K562 (cell line): ENCODE results near the gene LTBP1. TPM values are rescaled to one million over a fixed set of nuclear protein-coding genes. Genes with fewer than 3 reads are reported as not detected.

Experiments used
- ATF7 ChIP-seq: fragments of 450-650 bp; IDR thresholded peaks from 2 replicates; pipeline ENCODE4 v1.7.1; 2014; ENCODE audit warnings: mild to moderate bottlenecking, moderate library complexity
- KLF10 ChIP-seq: fragments of 250-450 bp; sonication (Bioruptor Pico); IDR thresholded peaks from 2 replicates; pipeline ENCODE4 v1.6.1; 2021; ENCODE audit warnings: matching md5 sums
- MBD2 ChIP-seq: sonication (generic); IDR thresholded peaks from 2 replicates; pipeline ENCODE4 v1.6.1; 2016; ENCODE audit warnings: low read depth, borderline replicate concordance
- MED1 ChIP-seq: sonication (generic); formaldehyde crosslinking; IDR thresholded peaks from 2 replicates; pipeline ENCODE4 v1.8.1; 2023; ENCODE audit warnings: missing genetic modification reagents, borderline replicate concordance
- SREBF2 ChIP-seq: sonication (generic); formaldehyde crosslinking; IDR thresholded peaks from 2 replicates; pipeline ENCODE4 v1.4.0; 2020; ENCODE audit warnings: mild to moderate bottlenecking, missing genetic modification reagents
- XRCC4 ChIP-seq: IDR thresholded peaks from one replicate; pipeline ENCODE4 v1.6.1; 2011; ENCODE audit not compliant: insufficient read depth, insufficient read length; ENCODE audit errors: extremely low read depth
- ZBTB17 ChIP-seq: fragments of 450-650 bp; formaldehyde crosslinking; IDR thresholded peaks from 2 replicates; pipeline ENCODE4 v1.4.0; 2020; ENCODE audit warnings: mild to moderate bottlenecking
- ZNF174 ChIP-seq: fragments of 250-450 bp; sonication (Bioruptor Pico); IDR thresholded peaks from 2 replicates; pipeline ENCODE4 v1.4.0; 2020; ENCODE audit warnings: mild to moderate bottlenecking
- ZNF212 ChIP-seq: fragments of 450-650 bp; formaldehyde crosslinking; IDR thresholded peaks from 2 replicates; pipeline ENCODE4 v1.4.0; 2020; ENCODE audit warnings: mild to moderate bottlenecking
- ZNF41 ChIP-seq: fragments of 250-450 bp; sonication (Bioruptor Pico); conservative IDR thresholded peaks from 2 replicates; pipeline ENCODE4 v1.4.0; 2020; ENCODE audit warnings: mild to moderate bottlenecking
- ZNF785 ChIP-seq: fragments of 250-450 bp; sonication (Bioruptor Pico); IDR thresholded peaks from 2 replicates; pipeline ENCODE4 v1.4.0; 2020; ENCODE audit warnings: mild to moderate bottlenecking
- polyA plus RNA-seq, 8 experiments: library from polyadenylated mRNA; depleted of rRNA in 4 of 8; stranded (reverse) in 5 of 8; unstranded in 3 of 8; fragments of >200 nt; fragmentation: Nextera tagmentation in 2 of 8; fragmentation: Illumina TruSeq in 1 of 8; extraction: Ambion mirVana in 2 of 8; extraction: Trizol in 1 of 8; gene quantifications; 2 replicates each; pipeline versions ENCODE4 v1.2.1 to v1.2.3, GENCODE V29; 2011 to 2014; ENCODE audit warnings: inconsistent platforms in 1 of 8, missing spikeins in 1 of 8
- total RNA-seq, 7 experiments: library from RNA; depleted of rRNA in 6 of 7; stranded (reverse); fragments of >200 nt in 6 of 7; fragmentation: Illumina TruSeq in 2 of 7; extraction: Trizol in 2 of 7; gene quantifications; 2 replicates each; pipeline versions ENCODE4 v1.2.1 to v1.2.3, GENCODE V29; 2011 to 2021; ENCODE audit warnings: low replicate concordance in 1 of 7
- TF ChIP-seq, protein P1 (sequence below), 2 experiments: fragments of 450-650 bp in 1 of 2; sonication (generic) in 1 of 2; formaldehyde crosslinking; conservative IDR thresholded peaks; 2 replicates each; pipeline versions ENCODE4 v1.4.0 to v1.8.1; 2020 to 2022; ENCODE audit warnings: mild to moderate bottlenecking in 1 of 2, missing genetic modification reagents in 1 of 2
- TF ChIP-seq, protein P2 (sequence below): sonication (generic); formaldehyde crosslinking; IDR thresholded peaks from 2 replicates; pipeline ENCODE4 v1.8.0; 2023; ENCODE audit warnings: mild to moderate bottlenecking, missing genetic modification reagents
- TF ChIP-seq, protein P3 (sequence below), 2 experiments: IDR thresholded peaks; 2 replicates each; pipeline ENCODE4 v1.6.1; 2011; ENCODE audit warnings: borderline replicate concordance in 1 of 2, control low read depth in 1 of 2, low read depth in 1 of 2, low read length in 1 of 2, mild to moderate bottlenecking in 1 of 2, mixed read lengths in 1 of 2, moderate library complexity in 1 of 2; ENCODE audit not compliant: insufficient read depth in 1 of 2, insufficient read length in 1 of 2, poor library complexity in 1 of 2, severe bottlenecking in 1 of 2; ENCODE audit errors: extremely low read depth in 1 of 2
- TF ChIP-seq, protein P4 (sequence below): fragments of 450-650 bp; IDR thresholded peaks from 2 replicates; pipeline ENCODE4 v1.7.1; 2018; ENCODE audit warnings: mild to moderate bottlenecking, low read depth; ENCODE audit not compliant: partially characterized antibody
- TF ChIP-seq, protein P5 (sequence below): fragments of 450-650 bp; formaldehyde crosslinking; IDR thresholded peaks from 2 replicates; pipeline ENCODE4 v1.4.0; 2020; ENCODE audit warnings: mild to moderate bottlenecking

Gene LTBP1
- total and polyA plus RNA-seq, 9 of the 15 experiments (the other 6 are each of a cell fraction or from before 2014, with no cell fraction given), result 3.6 to 16.4 (median 8.5) TPM

DNA sequence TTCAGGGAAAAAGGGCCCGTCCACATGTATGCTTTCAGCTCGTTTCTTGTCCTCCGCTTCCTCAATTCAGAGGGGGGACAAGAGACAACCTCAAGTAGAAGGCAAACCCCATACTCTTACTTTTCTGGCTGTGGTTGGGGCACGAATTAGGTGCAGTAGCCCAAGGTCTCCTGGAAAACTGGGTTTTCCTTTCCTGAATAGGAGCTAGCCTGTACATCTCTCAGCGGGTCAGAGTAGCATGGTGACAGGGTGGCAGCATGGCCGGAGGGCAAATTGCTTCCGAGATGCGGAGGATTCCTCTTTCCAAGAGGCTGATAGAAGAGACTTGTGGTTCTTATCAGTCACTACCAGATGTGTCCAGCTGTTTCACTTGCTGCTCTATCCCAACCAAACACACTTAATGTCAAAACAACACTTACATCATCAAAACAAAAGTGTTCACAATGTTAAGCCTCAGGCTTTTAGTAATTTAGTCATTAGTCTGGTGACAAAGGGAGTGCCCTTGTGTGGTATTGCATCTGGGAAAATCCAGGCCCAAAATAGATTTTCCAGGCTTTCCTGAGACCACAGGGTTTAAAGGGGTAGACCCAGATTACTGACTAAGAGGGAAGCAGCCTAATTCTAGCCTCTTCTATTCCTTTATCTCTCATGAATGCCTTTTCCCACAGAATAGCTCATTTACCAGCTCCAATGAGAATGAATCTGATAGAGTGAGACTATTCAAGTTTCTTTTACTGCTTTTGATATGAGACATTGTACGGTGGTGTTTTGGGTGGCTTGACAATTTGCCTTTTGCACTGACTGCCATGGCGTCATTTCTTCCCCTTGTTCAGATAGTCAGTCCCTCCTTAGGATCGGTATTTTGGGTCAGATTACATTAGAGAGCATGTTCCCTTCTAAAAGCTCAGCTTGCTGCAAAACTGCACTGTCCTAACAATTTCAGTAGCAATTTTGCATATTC, 162.0 kb downstream of the LTBP1 start (continued):
- TF ChIP-seq, protein P1, sequence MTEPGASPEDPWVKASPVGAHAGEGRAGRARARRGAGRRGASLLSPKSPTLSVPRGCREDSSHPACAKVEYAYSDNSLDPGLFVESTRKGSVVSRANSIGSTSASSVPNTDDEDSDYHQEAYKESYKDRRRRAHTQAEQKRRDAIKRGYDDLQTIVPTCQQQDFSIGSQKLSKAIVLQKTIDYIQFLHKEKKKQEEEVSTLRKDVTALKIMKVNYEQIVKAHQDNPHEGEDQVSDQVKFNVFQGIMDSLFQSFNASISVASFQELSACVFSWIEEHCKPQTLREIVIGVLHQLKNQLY (CRISPR knock-in tag; conservative IDR thresholded peaks at IDR 0.05), result no peak
- TF ChIP-seq ZNF41 (CRISPR knock-in tag), result no peak
- TF ChIP-seq, protein P2, sequence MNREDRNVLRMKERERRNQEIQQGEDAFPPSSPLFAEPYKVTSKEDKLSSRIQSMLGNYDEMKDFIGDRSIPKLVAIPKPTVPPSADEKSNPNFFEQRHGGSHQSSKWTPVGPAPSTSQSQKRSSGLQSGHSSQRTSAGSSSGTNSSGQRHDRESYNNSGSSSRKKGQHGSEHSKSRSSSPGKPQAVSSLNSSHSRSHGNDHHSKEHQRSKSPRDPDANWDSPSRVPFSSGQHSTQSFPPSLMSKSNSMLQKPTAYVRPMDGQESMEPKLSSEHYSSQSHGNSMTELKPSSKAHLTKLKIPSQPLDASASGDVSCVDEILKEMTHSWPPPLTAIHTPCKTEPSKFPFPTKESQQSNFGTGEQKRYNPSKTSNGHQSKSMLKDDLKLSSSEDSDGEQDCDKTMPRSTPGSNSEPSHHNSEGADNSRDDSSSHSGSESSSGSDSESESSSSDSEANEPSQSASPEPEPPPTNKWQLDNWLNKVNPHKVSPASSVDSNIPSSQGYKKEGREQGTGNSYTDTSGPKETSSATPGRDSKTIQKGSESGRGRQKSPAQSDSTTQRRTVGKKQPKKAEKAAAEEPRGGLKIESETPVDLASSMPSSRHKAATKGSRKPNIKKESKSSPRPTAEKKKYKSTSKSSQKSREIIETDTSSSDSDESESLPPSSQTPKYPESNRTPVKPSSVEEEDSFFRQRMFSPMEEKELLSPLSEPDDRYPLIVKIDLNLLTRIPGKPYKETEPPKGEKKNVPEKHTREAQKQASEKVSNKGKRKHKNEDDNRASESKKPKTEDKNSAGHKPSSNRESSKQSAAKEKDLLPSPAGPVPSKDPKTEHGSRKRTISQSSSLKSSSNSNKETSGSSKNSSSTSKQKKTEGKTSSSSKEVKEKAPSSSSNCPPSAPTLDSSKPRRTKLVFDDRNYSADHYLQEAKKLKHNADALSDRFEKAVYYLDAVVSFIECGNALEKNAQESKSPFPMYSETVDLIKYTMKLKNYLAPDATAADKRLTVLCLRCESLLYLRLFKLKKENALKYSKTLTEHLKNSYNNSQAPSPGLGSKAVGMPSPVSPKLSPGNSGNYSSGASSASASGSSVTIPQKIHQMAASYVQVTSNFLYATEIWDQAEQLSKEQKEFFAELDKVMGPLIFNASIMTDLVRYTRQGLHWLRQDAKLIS (CRISPR knock-in tag), result peak; percentile 65; the same call in 1 of the 2 replicates
- peak; percentile 96 for TF ChIP-seq ATF7
- peak; percentile 79 for TF ChIP-seq MBD2
- TF ChIP-seq, protein P3, sequence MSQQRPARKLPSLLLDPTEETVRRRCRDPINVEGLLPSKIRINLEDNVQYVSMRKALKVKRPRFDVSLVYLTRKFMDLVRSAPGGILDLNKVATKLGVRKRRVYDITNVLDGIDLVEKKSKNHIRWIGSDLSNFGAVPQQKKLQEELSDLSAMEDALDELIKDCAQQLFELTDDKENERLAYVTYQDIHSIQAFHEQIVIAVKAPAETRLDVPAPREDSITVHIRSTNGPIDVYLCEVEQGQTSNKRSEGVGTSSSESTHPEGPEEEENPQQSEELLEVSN (IDR thresholded peaks at IDR 0.05; ENCODE audit: borderline replicate concordance in 1 of 2, extremely low read depth in 1 of 2, insufficient read depth in 1 of 2, insufficient read length in 1 of 2, low read depth in 1 of 2, low read length in 1 of 2, poor library complexity in 1 of 2, severe bottlenecking in 1 of 2), result no peak
- TF ChIP-seq, protein P4, sequence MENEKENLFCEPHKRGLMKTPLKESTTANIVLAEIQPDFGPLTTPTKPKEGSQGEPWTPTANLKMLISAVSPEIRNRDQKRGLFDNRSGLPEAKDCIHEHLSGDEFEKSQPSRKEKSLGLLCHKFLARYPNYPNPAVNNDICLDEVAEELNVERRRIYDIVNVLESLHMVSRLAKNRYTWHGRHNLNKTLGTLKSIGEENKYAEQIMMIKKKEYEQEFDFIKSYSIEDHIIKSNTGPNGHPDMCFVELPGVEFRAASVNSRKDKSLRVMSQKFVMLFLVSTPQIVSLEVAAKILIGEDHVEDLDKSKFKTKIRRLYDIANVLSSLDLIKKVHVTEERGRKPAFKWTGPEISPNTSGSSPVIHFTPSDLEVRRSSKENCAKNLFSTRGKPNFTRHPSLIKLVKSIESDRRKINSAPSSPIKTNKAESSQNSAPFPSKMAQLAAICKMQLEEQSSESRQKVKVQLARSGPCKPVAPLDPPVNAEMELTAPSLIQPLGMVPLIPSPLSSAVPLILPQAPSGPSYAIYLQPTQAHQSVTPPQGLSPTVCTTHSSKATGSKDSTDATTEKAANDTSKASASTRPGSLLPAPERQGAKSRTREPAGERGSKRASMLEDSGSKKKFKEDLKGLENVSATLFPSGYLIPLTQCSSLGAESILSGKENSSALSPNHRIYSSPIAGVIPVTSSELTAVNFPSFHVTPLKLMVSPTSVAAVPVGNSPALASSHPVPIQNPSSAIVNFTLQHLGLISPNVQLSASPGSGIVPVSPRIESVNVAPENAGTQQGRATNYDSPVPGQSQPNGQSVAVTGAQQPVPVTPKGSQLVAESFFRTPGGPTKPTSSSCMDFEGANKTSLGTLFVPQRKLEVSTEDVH, result no peak
- TF ChIP-seq ZNF212 (CRISPR knock-in tag), result no peak
- TF ChIP-seq KLF10 (CRISPR knock-in tag), result no peak
- TF ChIP-seq SREBF2 (CRISPR knock-in tag), result no peak
- no peak for TF ChIP-seq ZNF785
- no peak; the same call in 1 of the 2 replicates for TF ChIP-seq ZBTB17 (CRISPR knock-in tag)
- no peak for TF ChIP-seq ZNF174
- no peak for TF ChIP-seq XRCC4
- TF ChIP-seq, protein P5, sequence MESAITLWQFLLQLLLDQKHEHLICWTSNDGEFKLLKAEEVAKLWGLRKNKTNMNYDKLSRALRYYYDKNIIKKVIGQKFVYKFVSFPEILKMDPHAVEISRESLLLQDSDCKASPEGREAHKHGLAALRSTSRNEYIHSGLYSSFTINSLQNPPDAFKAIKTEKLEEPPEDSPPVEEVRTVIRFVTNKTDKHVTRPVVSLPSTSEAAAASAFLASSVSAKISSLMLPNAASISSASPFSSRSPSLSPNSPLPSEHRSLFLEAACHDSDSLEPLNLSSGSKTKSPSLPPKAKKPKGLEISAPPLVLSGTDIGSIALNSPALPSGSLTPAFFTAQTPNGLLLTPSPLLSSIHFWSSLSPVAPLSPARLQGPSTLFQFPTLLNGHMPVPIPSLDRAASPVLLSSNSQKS (CRISPR knock-in tag), result no peak
- TF ChIP-seq MED1, result no peak
